CD4-positive, alpha-beta T cell (primary cell): Measurements from ENCODE around the gene CCM2L. TPM values are rescaled to one million over a fixed set of nuclear protein-coding genes. Genes with fewer than 3 reads are reported as not detected.

Experiments used
- ATAC-seq: fragments of 200-7000 bp; cut with Tn5 transposase; one replicate; pipeline ENCODE4 v1.10.0; 2022; ENCODE audit warnings: mild to moderate bottlenecking; ENCODE audit not compliant: poor library complexity
- CTCF ChIA-PET: fragments of 350-600 bp; sonication (Branson Sonifier 250); formaldehyde crosslinking; loops from one replicate; lab custom pipeline; 2021; ENCODE audit warnings: antibody characterized with exemption, inconsistent platforms; lab: Charles Lee
- POLR2A ChIA-PET: fragments of 350-600 bp; sonication (Branson Sonifier 250); formaldehyde crosslinking; loops from one replicate; lab custom pipeline; 2021; ENCODE audit warnings: antibody characterized with exemption, inconsistent platforms; lab: Charles Lee
- DNase-seq, 14 experiments: peaks; one replicate each; pipeline ENCODE4 v3.0.0-alpha.2; 2013 to 2020; ENCODE audit warnings: mixed read lengths in 2 of 14
- H3K27ac ChIP-seq, 2 donors: one replicate each; pipeline versions ENCODE4 v1.5.1 to v1.7.0; 2013; ENCODE audit warnings: low read length in 2 of 2, low read depth in 1 of 2, mild to moderate bottlenecking in 1 of 2
- H3K27me3 ChIP-seq, 2 experiments: 1 replicate in 1 of 2; 2 replicates in 1 of 2; pipeline versions ENCODE4 v1.6.1 to v1.7.0; 2013; ENCODE audit warnings: low read length in 2 of 2, control low read depth in 1 of 2, mild to moderate bottlenecking in 1 of 2, moderate library complexity in 1 of 2; ENCODE audit not compliant: insufficient read depth in 2 of 2, control insufficient read depth in 1 of 2
- H3K36me3 ChIP-seq: one replicate; pipeline ENCODE4 v1.6.1; 2013; ENCODE audit warnings: low read length, control low read depth; ENCODE audit not compliant: insufficient read depth
- H3K4me1 ChIP-seq: one replicate; pipeline ENCODE4 v1.6.1; 2013; ENCODE audit warnings: low read length, control low read depth; ENCODE audit not compliant: insufficient read depth
- H3K4me3 ChIP-seq: one replicate; pipeline ENCODE4 v1.5.1; 2013; ENCODE audit warnings: mild to moderate bottlenecking, low read length, moderate library complexity
- H3K9me3 ChIP-seq, 2 experiments: 1 replicate in 1 of 2; 2 replicates in 1 of 2; pipeline versions ENCODE4 v1.6.1 to v1.7.0; 2013; ENCODE audit warnings: low read length in 2 of 2, mild to moderate bottlenecking in 2 of 2, control low read depth in 1 of 2, moderate library complexity in 1 of 2; ENCODE audit not compliant: control insufficient read depth in 1 of 2, insufficient read depth in 1 of 2
- H3K27ac Mint-ChIP-seq: one replicate; pipeline ENCODE4 v1.8.0; 2020; ENCODE audit warnings: mixed read lengths
- H3K27me3 Mint-ChIP-seq: one replicate; pipeline ENCODE4 v1.8.0; 2021; ENCODE audit warnings: mixed read lengths
- H3K36me3 Mint-ChIP-seq: one replicate; pipeline ENCODE4 v1.8.0; 2021; ENCODE audit warnings: low read depth, mixed read lengths
- H3K4me1 Mint-ChIP-seq: one replicate; pipeline ENCODE4 v1.8.0; 2021; ENCODE audit warnings: low read depth, mixed read lengths
- H3K4me3 Mint-ChIP-seq: one replicate; pipeline ENCODE4 v1.8.0; 2020; ENCODE audit warnings: mild to moderate bottlenecking, mixed read lengths
- H3K9me3 Mint-ChIP-seq: one replicate; pipeline ENCODE4 v1.8.0; 2020; ENCODE audit warnings: mixed read lengths
- intact Hi-C, 2 experiments: fragments of 100-400 bp; cut with DNase I in 1 of 2; cut with micrococcal nuclease in 1 of 2; formaldehyde crosslinking; loops; one replicate each; pipeline versions ENCODE4 v1.15.1 to v1.9.0; 2023 to 2025; cut with DNase I, micrococcal nuclease
- polyA plus RNA-seq, 2 donors: library from polyadenylated mRNA; unstranded; fragments of 120-200 nt; gene quantifications; one replicate each; pipeline ENCODE4 v1.2.1, GENCODE V29; 2013
- total RNA-seq, 174 experiments: library from RNA in 2 of 174; stranded (reverse) in 2 of 174; gene quantifications; one replicate each; pipeline ENCODE4 v1.2.3 and lab custom pipeline; 2021 to 2026
- TF ChIP-seq, protein P1 (sequence below): fragments of 200-600 bp; IDR thresholded peaks from one replicate; pipeline ENCODE4 v1.8.0; 2022; ENCODE audit warnings: antibody characterized with exemption, mild to moderate bottlenecking

CCM2L gene
- total RNA-seq (not detected), total RNA-seq (lab: John Stamatoyannopoulos, UW) (0 to 0.16 (median 0) reads per million in 172 experiments)
- polyA plus RNA-seq (2013, experiment 1 of 2), result not detected
- 0.14 TPM for polyA plus RNA-seq (2013, experiment 2 of 2)

DNA sequence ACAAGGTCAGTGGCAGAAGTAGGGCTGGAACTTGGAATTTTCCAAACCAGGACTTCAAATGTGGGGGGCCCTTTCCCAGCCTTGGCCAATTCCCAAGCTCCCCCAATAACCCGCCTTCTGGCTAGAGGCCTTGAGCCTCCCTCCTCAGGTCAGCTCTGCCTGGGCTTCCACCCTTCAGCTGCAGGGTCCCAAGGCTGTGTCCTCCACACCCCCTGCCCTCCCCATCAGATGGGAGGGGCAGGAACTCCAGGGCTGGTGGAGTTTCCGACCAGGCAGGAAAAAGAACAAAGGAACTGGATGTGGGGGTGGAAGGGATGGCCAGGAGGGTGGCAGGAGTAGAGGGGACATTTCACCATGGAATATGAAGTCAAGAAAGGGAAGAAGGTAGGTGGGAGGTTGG, at the start of gene CCM2L:
Gene CCM2L (plus strand): TSS at position 338 of the 400 bp plus-strand sequence. CDS start 17 bp downstream, at position 355.
- H3K27me3 ChIP-seq, result peaks cover under 1 to 6% of the 10 kb centered on the region in 2 experiments
- intact Hi-C loops, result no loop called here
- CTCF ChIA-PET, result no interaction called here
- no peak within 1 kb of the TSS for H3K4me3 ChIP-seq
- H3K27ac ChIP-seq, result no peak within 1 kb of the TSS
- no peaks in the 10 kb centered on the region for H3K4me1 ChIP-seq
- Mint-ChIP-seq H3K27ac (no peak within 1 kb of the TSS), H3K4me3 (no peak within 1 kb of the TSS), H3K9me3 (no peaks in the 10 kb centered on the region), H3K36me3 (no peaks in the 10 kb centered on the region), H3K27me3 (peaks cover 30% of the 10 kb centered on the region), H3K4me1 (no peaks in the 10 kb centered on the region)
- ATAC-seq (no peak), DNase-seq (no peak)
- no peaks in the 10 kb centered on the region for H3K9me3 ChIP-seq
- H3K36me3 ChIP-seq, result no peaks in the 10 kb centered on the region
- POLR2A ChIA-PET, result no interaction called here
- TF ChIP-seq, protein P1, sequence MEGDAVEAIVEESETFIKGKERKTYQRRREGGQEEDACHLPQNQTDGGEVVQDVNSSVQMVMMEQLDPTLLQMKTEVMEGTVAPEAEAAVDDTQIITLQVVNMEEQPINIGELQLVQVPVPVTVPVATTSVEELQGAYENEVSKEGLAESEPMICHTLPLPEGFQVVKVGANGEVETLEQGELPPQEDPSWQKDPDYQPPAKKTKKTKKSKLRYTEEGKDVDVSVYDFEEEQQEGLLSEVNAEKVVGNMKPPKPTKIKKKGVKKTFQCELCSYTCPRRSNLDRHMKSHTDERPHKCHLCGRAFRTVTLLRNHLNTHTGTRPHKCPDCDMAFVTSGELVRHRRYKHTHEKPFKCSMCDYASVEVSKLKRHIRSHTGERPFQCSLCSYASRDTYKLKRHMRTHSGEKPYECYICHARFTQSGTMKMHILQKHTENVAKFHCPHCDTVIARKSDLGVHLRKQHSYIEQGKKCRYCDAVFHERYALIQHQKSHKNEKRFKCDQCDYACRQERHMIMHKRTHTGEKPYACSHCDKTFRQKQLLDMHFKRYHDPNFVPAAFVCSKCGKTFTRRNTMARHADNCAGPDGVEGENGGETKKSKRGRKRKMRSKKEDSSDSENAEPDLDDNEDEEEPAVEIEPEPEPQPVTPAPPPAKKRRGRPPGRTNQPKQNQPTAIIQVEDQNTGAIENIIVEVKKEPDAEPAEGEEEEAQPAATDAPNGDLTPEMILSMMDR, result no peak

DNA sequence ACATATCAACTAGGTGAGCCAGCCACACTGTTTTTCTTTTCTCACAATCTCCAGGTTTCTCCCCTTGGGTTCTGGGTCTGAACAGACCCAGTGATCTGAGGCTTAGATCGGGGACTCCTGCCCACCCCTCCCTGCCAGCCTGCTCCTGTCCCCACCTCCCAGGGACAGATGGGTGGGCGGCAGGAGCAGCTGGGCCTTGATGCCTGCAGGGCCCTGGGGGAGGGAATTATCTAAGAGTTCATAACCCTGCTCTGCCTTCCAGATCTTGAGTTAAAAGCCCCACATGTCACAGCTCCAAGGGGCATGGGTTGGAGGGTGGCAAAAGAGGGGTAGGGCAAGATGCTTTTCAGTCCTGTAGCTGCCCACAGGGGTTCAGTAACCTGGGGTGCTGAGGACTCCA, 47.5 kb upstream of the CCM2L start:
- H3K4me3 ChIP-seq, result no peak overlapping the region
- H3K36me3 ChIP-seq, result no peaks in the 10 kb centered on the region
- Mint-ChIP-seq H3K27ac (no peak overlapping the region), H3K36me3 (no peaks in the 10 kb centered on the region), H3K9me3 (no peaks in the 10 kb centered on the region), H3K27me3 (peaks cover 76% of the 10 kb centered on the region), H3K4me3 (no peak overlapping the region), H3K4me1 (peaks cover 5% of the 10 kb centered on the region)
- no peak overlapping the region for H3K27ac ChIP-seq
- POLR2A ChIA-PET, result no interaction called here
- CTCF ChIA-PET, result no interaction called here
- ATAC-seq (no peak), DNase-seq (no peak)
- H3K4me1 ChIP-seq, result peaks cover 2% of the 10 kb centered on the region
- intact Hi-C loops, result no loop called here
- H3K27me3 ChIP-seq, result peaks cover 13 to 23% of the 10 kb centered on the region in 2 experiments
- H3K9me3 ChIP-seq, result peaks cover 0 to 3% of the 10 kb centered on the region in 2 experiments
- TF ChIP-seq, protein P1, result no peak

DNA sequence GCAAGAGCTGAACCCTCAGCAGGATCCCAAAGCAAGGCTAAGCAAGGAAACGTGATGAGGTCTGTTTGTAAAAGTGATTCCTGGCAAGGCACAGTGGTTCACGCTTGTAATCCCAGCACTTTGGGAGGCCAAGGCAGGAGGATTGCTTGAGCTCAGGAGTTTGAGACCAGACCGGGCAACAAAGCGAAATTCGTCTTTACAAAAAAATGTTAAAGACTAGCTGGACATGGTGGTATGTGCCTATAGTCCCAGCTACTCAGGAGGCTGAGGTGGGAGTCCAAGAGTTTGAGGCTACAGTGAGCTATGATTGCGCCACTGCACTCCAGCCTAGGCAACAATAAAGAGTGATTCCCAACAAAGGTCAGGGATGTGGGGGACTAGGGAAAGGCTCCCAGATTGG, 46.3 kb upstream of the CCM2L start:
- H3K4me1 ChIP-seq, result peaks cover 10% of the 10 kb centered on the region
- H3K4me3 Mint-ChIP-seq, result no peak overlapping the region
- H3K27me3 ChIP-seq, result peaks cover 16 to 27% of the 10 kb centered on the region in 2 experiments
- no peaks in the 10 kb centered on the region for H3K36me3 ChIP-seq
- no peak for DNase-seq
- H3K27ac Mint-ChIP-seq, result no peak overlapping the region
- H3K27ac ChIP-seq, result no peak overlapping the region
- no peaks in the 10 kb centered on the region for H3K9me3 Mint-ChIP-seq
- CTCF ChIA-PET, result interaction anchor here (0.9 kb wide), 1 partner anchor 12 kb away, joined by 4 read pairs; the partner anchor contains the start of gene PDRG1
- POLR2A ChIA-PET, result no interaction called here
- H3K36me3 Mint-ChIP-seq, result no peaks in the 10 kb centered on the region
- peaks cover 0 to 10% of the 10 kb centered on the region in 2 experiments for H3K9me3 ChIP-seq
- TF ChIP-seq, protein P1, result no peak
- intact Hi-C loops, result no loop called here
- H3K4me3 ChIP-seq, result no peak overlapping the region
- peaks cover 77% of the 10 kb centered on the region for H3K27me3 Mint-ChIP-seq
- ATAC-seq, result no peak
- H3K4me1 Mint-ChIP-seq, result peaks cover 10% of the 10 kb centered on the region
